SH-SY5Y (cell line): ENCODE measurements around the gene PROKR2.

ENCODE experiments used
- GATA2 ChIP-seq: IDR thresholded peaks from 2 replicates; pipeline ENCODE4 v1.6.1; 2011; ENCODE audit warnings: mild to moderate bottlenecking, low read depth, low read length
- GATA3 ChIP-seq: IDR thresholded peaks from 2 replicates; pipeline ENCODE4 v1.6.1; 2011; ENCODE audit warnings: low read depth, mild to moderate bottlenecking, low read length, moderate library complexity

- no peak for TF ChIP-seq GATA2
- TF ChIP-seq GATA3, result no peak
Observed at GRCh38 chr20:5313916-5314315, 2.8 kb downstream of the PROKR2 start.
